Stimulated activated CD8-positive, alpha-beta memory T cell treated with anti-CD3 and anti-CD28 coated beads, Interleukin-7, amount 100 ng/mL, for 24 hours (primary cell): ENCODE data around the gene ACSL4.
"Not testable (repeated sequence)": the region's sequence is repeated elsewhere in the genome, so short reads cannot be mapped to it uniquely, and the experiment has no call there.

ENCODE experiments used
- DNase-seq: peaks from one replicate; pipeline ENCODE4 v3.0.0-alpha.2; 2020; ENCODE audit warnings: low read depth

Gene ACSL4

GRCh38 chrX:109667986-109668385 lies 65.1 kb downstream of the ACSL4 start:
- DNase-seq, result no peak

- DNase-seq, result no peak
These were observed 72.5 kb downstream of the ACSL4 start for GRCh38 chrX:109660435-109661143.

- no peak for DNase-seq
These were observed 74.7 kb downstream of the ACSL4 start for GRCh38 chrX:109658391-109658790.

GRCh38 chrX:109657364-109657763 lies 75.7 kb downstream of the ACSL4 start:
- DNase-seq, result not testable (repeated sequence)

GRCh38 chrX:109656774-109657173 lies 76.3 kb downstream of the ACSL4 start:
- no peak for DNase-seq

- no peak for DNase-seq
These were observed 77.4 kb downstream of the ACSL4 start for GRCh38 chrX:109655502-109656201.

GRCh38 chrX:109654516-109655109 lies 78.4 kb downstream of the ACSL4 start:
- no peak for DNase-seq

GRCh38 chrX:109644671-109645070 lies 88.4 kb downstream of the ACSL4 start:
- not testable (repeated sequence) for DNase-seq

- DNase-seq, result no peak
These were observed 89.4 kb downstream of the ACSL4 start for GRCh38 chrX:109643687-109644086.

- DNase-seq, result no peak
These were observed 94.9 kb downstream of the ACSL4 start for GRCh38 chrX:109638158-109638557.

GRCh38 chrX:109637477-109637876 lies 95.6 kb downstream of the ACSL4 start:
- not testable (repeated sequence) for DNase-seq

- DNase-seq, result no peak
These were observed 97.9 kb downstream of the ACSL4 start for GRCh38 chrX:109635146-109635545.

- no peak for DNase-seq
These were observed 100.1 kb downstream of the ACSL4 start for GRCh38 chrX:109632906-109633504.

- no peak for DNase-seq
These were observed 103.7 kb downstream of the ACSL4 start for GRCh38 chrX:109629310-109629709.

- DNase-seq, result no peak
These were observed 106.4 kb downstream of the ACSL4 start for GRCh38 chrX:109626637-109627036.

GRCh38 chrX:109624641-109625616 lies 108.1 kb downstream of the ACSL4 start, which contains the start of gene KCNE5:
Gene KCNE5, minus strand, starts transcription at chrX:109625172. Its CDS starts 152 bp downstream, at chrX:109625020.
- no peak for DNase-seq

- DNase-seq, result no peak
These were observed 109.1 kb downstream of the ACSL4 start for GRCh38 chrX:109623997-109624396.

GRCh38 chrX:109622270-109622669 lies 110.8 kb downstream of the ACSL4 start:
- DNase-seq, result no peak

- DNase-seq, result no peak
These were observed 113.3 kb downstream of the ACSL4 start for GRCh38 chrX:109619771-109620170.

- DNase-seq, result no peak
These were observed 118.1 kb downstream of the ACSL4 start for GRCh38 chrX:109614951-109615350.

- no peak for DNase-seq
These were observed 131.6 kb downstream of the ACSL4 start for GRCh38 chrX:109601486-109601885.
